DOHH2 (cell line): Measurements from ENCODE around the gene IGFBP2.

Experiments used
- H3F3A ChIP-seq: fragments of 200-600 bp; sonication (generic), shearing (Covaris generic); 2 replicates; pipeline ENCODE4 v1.6.0; 2016; ENCODE audit warnings: antibody characterized with exemption, mild to moderate bottlenecking; ENCODE audit not compliant: control insufficient read depth, insufficient read depth
- H3K27ac ChIP-seq: fragments of 200-600 bp; sonication (generic); 2 replicates; pipeline ENCODE4 v1.5.1; 2014; ENCODE audit warnings: low read depth, mild to moderate bottlenecking, low read length, moderate library complexity
- H3K27me3 ChIP-seq: fragments of 200-600 bp; sonication (generic); 2 replicates; pipeline ENCODE4 v1.6.1; 2014; ENCODE audit warnings: mild to moderate bottlenecking, low read length, mixed read lengths; ENCODE audit not compliant: control insufficient read depth
- H3K36me3 ChIP-seq: fragments of 200-600 bp; sonication (generic); 2 replicates; pipeline ENCODE4 v1.6.1; 2014; ENCODE audit warnings: mild to moderate bottlenecking, low read length, moderate library complexity, mixed read lengths; ENCODE audit not compliant: control insufficient read depth
- H3K4me1 ChIP-seq: fragments of 200-600 bp; sonication (generic); 2 replicates; pipeline ENCODE4 v1.6.1; 2014; ENCODE audit warnings: mild to moderate bottlenecking, low read length, mixed read lengths; ENCODE audit not compliant: control insufficient read depth
- H3K4me2 ChIP-seq: fragments of 200-600 bp; sonication (generic); 2 replicates; pipeline ENCODE4 v1.6.0; 2014; ENCODE audit warnings: mild to moderate bottlenecking, low read length, moderate library complexity
- H3K4me3 ChIP-seq: fragments of 200-600 bp; sonication (generic); 2 replicates; pipeline ENCODE4 v1.5.1; 2014; ENCODE audit warnings: mild to moderate bottlenecking, low read length, mixed read lengths
- H3K79me2 ChIP-seq: fragments of 200-600 bp; sonication (generic); 2 replicates; pipeline ENCODE4 v1.6.1; 2014; ENCODE audit warnings: mild to moderate bottlenecking, low read length, mixed read lengths; ENCODE audit not compliant: control insufficient read depth
- H3K9me2 ChIP-seq: fragments of 200-600 bp; sonication (generic); replicated peaks from 2 replicates; pipeline ENCODE4 v1.6.1; 2014; ENCODE audit warnings: mild to moderate bottlenecking, low read length, mixed read lengths; ENCODE audit not compliant: control insufficient read depth
- H3K9me3 ChIP-seq: fragments of 200-600 bp; sonication (generic); 2 replicates; pipeline ENCODE4 v1.6.1; 2014; ENCODE audit warnings: antibody characterized with exemption, low read length, mixed read lengths; ENCODE audit not compliant: control insufficient read depth, insufficient read depth
- H4K20me1 ChIP-seq: fragments of 200-600 bp; sonication (generic); 2 replicates; pipeline ENCODE4 v1.6.0; 2014; ENCODE audit warnings: low read depth, mild to moderate bottlenecking, antibody characterized with exemption, low read length, moderate library complexity; ENCODE audit not compliant: control insufficient read depth, insufficient read depth
- CTCF ChIP-seq: fragments of 200-600 bp; sonication (generic); IDR thresholded peaks from one replicate; pipeline ENCODE4 v1.5.1; 2014; ENCODE audit warnings: antibody characterized with exemption, mild to moderate bottlenecking, low read depth, low read length; ENCODE audit not compliant: poor library complexity, severe bottlenecking
- EZH2phosphoT487 ChIP-seq: fragments of 200-600 bp; sonication (generic); IDR thresholded peaks from 2 replicates; pipeline ENCODE4 v1.6.1; 2017; ENCODE audit warnings: borderline replicate concordance, mild to moderate bottlenecking, antibody characterized with exemption, low read length, moderate library complexity, mixed read lengths

Gene IGFBP2

GRCh38 chr2:216700781-216701180 lies 67.6 kb downstream of the IGFBP2 start:
- Histone ChIP-seq H3K36me3 (no peaks in the 10 kb centered on the region), H3K4me1 (no peaks in the 10 kb centered on the region), H3K9me2 (no peaks in the 10 kb centered on the region), H3K79me2 (no peaks in the 10 kb centered on the region), H3K9me3 (no peaks in the 10 kb centered on the region), H3K27me3 (peaks cover 32% of the 10 kb centered on the region), H3K4me3 (no peak overlapping the region), H4K20me1 (no peaks in the 10 kb centered on the region), H3K4me2 (no peak overlapping the region), H3K27ac (no peak overlapping the region), H3F3A (no peaks in the 10 kb centered on the region)
- TF ChIP-seq CTCF = no peak
- TF ChIP-seq EZH2phosphoT487 = no peak

GRCh38 chr2:216701544-216701943 lies 68.3 kb downstream of the IGFBP2 start:
- H3K9me3 ChIP-seq = no peaks in the 10 kb centered on the region
- no peaks in the 10 kb centered on the region for H4K20me1 ChIP-seq
- H3K27ac ChIP-seq = no peak overlapping the region
- H3K9me2 ChIP-seq = no peaks in the 10 kb centered on the region
- no peak for TF ChIP-seq CTCF
- no peak for TF ChIP-seq EZH2phosphoT487
- H3K27me3 ChIP-seq = peaks cover 25% of the 10 kb centered on the region
- no peaks in the 10 kb centered on the region for H3K4me1 ChIP-seq
- H3F3A ChIP-seq = no peaks in the 10 kb centered on the region
- no peaks in the 10 kb centered on the region for H3K79me2 ChIP-seq
- no peak overlapping the region for H3K4me3 ChIP-seq
- no peaks in the 10 kb centered on the region for H3K36me3 ChIP-seq
- no peak overlapping the region for H3K4me2 ChIP-seq

- no peak overlapping the region for H3K4me3 ChIP-seq
- no peaks in the 10 kb centered on the region for H3K79me2 ChIP-seq
- no peaks in the 10 kb centered on the region for H3K9me2 ChIP-seq
- no peaks in the 10 kb centered on the region for H4K20me1 ChIP-seq
- H3K27me3 ChIP-seq = peaks cover 16% of the 10 kb centered on the region
- H3K4me1 ChIP-seq = no peaks in the 10 kb centered on the region
- H3F3A ChIP-seq = no peaks in the 10 kb centered on the region
- no peaks in the 10 kb centered on the region for H3K36me3 ChIP-seq
- H3K27ac ChIP-seq = no peak overlapping the region
- TF ChIP-seq CTCF (no peak), EZH2phosphoT487 (no peak)
- no peak overlapping the region for H3K4me2 ChIP-seq
- H3K9me3 ChIP-seq = no peaks in the 10 kb centered on the region
Observed at GRCh38 chr2:216702756-216703155, 69.5 kb downstream of the IGFBP2 start.
